GM19238 (cell line): ENCODE measurements around the gene ARHGAP9.
"Not testable (repeated sequence)": the region's sequence is repeated elsewhere in the genome, so short reads cannot be mapped to it uniquely, and the experiment has no call there.

Source experiments
- DNase-seq: peaks from one replicate; pipeline ENCODE4 v3.0.0; 2011; ENCODE audit warnings: low spot score; ENCODE audit not compliant: insufficient read length

Gene ARHGAP9

DNA sequence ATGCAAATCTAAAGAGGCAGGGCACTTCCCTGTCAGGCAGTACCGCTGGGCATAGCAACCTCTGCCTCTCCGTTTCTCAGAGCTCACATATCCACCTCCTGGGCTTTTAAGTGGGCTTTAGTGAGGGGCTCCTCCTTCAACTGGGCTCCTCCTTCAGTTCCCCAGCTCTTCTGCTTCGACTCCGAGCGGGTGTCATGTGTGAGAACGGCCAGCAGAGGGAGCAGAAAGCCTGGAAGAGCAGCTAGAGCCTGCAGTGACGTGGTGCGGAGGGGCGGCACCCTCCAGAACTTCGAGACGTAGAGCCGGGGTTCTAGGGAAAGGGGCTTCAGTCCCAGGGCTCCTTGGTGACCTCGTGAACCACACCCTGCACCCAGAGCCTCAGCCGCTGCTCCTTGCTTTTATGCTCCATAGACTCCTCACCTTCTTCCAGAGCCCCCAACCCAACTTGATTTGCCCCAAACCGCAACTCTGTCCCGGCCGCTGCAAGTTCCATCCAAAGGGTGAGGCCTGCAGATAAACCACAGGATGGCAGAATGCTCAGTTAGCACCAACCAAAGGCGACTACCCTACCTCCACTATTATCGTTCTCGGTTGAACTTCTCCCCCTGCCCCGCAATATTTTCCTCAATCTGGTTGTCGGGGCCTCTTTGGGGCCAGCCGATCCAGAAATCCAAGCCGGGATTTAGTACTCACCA is 20.5 kb downstream of the ARHGAP9 start:
- peak; percentile 77 for DNase-seq

DNA sequence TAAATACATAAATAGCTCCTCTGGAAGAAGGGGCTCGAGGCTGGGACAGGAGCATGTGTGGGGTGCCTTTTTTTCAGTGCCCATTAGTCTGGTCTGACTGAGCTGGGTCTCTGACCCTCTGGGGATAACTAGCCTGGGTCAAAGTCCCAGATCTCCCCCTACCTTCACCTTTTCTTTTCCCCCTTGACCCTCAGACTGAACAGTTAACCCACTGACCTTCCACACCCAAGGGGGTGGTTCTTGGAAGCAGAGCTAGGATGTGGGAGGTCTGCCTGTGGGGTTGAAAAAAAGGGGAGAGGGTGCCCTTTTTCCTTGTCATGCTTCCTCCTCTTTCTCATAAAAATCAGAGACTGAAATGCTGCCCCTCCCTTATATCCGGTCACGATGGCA is 21.0 kb downstream of the ARHGAP9 start:
- no peak for DNase-seq

DNA sequence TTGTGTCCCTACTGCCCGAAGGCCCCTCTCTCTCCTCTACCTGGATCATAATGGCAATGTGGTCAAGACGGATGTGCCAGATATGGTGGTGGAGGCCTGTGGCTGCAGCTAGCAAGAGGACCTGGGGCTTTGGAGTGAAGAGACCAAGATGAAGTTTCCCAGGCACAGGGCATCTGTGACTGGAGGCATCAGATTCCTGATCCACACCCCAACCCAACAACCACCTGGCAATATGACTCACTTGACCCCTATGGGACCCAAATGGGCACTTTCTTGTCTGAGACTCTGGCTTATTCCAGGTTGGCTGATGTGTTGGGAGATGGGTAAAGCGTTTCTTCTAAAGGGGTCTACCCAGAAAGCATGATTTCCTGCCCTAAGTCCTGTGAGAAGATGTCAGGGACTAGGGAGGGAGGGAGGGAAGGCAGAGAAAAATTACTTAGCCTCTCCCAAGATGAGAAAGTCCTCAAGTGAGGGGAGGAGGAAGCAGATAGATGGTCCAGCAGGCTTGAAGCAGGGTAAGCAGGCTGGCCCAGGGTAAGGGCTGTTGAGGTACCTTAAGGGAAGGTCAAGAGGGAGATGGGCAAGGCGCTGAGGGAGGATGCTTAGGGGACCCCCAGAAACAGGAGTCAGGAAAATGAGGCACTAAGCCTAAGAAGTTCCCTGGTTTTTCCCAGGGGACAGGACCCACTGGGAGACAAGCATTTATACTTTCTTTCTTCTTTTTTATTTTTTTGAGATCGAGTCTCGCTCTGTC is 22.8 kb downstream of the ARHGAP9 start:
- no peak for DNase-seq

DNA sequence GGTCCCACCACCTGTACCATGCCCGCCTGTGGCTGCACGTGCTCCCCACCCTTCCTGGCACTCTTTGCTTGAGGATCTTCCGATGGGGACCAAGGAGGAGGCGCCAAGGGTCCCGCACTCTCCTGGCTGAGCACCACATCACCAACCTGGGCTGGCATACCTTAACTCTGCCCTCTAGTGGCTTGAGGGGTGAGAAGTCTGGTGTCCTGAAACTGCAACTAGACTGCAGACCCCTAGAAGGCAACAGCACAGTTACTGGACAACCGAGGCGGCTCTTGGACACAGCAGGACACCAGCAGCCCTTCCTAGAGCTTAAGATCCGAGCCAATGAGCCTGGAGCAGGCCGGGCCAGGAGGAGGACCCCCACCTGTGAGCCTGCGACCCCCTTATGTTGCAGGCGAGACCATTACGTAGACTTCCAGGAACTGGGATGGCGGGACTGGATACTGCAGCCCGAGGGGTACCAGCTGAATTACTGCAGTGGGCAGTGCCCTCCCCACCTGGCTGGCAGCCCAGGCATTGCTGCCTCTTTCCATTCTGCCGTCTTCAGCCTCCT is 23.4 kb downstream of the ARHGAP9 start:
- DNase-seq = no peak

DNA sequence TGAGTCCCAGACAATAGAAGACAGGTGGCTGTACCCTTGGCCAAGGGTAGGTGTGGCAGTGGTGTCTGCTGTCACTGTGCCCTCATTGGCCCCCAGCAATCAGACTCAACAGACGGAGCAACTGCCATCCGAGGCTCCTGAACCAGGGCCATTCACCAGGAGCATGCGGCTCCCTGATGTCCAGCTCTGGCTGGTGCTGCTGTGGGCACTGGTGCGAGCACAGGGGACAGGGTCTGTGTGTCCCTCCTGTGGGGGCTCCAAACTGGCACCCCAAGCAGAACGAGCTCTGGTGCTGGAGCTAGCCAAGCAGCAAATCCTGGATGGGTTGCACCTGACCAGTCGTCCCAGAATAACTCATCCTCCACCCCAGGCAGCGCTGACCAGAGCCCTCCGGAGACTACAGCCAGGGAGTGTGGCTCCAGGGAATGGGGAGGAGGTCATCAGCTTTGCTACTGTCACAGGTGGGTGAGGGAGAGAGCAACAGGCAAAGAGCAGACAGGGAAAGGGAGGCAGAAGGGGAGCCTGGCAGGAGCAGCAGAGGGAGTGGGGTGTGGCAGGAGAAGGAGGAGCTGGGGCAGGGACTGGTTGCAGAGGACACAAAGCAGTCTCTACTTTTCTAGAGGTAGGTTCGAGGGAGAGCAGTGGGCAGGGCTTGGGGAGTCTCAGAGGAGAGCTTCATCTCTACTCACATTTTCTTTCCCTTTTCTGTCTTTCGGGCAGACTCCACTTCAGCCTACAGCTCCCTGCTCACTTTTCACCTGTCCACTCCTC is 24.1 kb downstream of the ARHGAP9 start:
- DNase-seq = no peak

DNA sequence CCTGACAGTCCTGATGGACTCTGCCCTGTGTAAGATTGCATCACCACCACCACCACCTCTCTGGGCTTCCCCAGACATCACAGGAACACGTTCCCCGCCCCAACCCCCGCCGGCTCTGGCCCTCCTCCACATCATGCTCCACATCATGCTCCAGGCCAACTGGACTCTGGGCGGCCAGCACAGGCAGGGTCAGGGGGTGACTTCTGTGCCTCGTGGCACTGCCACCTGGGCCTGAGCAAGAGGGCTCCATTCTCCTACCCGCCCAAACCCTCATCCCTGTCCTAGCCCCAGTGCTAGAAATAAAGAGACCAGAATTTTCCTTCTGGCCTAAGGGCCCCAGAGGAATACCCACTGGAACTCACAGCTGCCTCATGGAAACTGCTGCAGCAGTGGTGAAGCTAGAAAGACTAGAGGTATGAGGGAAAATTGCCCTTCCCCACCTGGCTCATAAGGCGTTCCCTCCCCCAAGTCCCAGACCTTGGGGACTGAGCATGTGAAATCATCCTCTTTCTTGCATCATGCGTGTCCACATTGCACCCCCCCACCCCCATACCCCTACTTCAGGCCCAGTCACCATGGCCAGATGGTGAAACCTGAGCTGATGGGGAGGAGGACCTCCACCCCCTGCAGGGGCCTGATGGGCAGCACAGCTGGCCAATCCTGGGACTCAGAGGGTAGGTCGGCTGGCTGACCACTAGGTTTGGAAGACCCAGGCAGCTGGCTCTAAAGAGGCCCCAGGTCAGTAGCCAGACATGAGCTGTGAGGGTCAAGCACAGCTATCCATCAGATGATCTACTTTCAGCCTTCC is 24.9 kb downstream of the ARHGAP9 start, which contains the start of gene INHBE:
TSS of gene INHBE (plus strand) at position 742 of the 808 bp plus-strand sequence. CDS start 230 bp downstream, outside the sequence.
- no peak for DNase-seq

DNA sequence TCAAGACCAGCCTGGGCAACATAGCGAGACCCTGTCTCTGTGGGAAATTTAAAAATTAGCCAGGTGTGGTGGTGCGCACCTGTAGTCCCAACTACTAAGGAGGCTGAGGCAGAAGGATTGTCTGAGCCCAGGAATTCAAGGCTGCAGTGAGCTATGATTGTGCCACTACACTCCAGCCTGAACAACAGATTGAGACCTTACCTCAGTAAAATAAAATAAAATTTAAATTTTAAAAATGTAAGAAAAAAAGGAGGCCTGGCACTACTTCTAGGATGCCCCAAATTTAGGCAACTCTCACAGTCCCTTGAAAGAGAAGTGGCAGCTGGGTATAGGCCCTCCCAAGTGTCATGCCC is 25.5 kb downstream of the ARHGAP9 start:
- DNase-seq = no peak

DNA sequence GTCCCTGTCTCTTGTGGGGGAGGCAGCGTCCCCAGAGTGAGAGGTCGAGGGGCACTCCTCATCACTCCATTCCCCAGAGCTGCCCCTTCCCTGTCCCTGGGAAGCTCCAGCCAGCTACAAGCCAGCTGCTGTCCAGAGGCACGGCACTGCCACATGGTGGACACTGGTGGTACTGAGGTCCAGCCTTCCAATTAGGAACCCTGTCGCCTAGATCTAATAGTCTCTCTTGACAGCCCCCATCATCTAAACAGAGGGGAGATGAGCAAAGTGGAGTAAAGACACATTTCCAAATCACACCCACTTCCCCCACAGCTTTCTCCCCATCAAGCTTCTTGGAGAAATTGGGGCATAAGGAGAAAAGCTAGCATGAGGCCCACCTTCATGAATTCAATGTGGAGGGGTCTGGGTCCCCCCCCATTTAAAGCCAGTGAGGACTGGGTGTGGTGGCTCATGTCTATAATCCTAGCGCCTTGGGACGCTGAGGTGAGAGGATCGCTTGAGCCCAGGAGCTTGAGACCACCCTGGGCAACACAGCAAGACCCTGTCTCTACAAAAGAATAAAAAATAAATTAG is 26.6 kb downstream of the ARHGAP9 start:
- DNase-seq = peak; percentile 42

DNA sequence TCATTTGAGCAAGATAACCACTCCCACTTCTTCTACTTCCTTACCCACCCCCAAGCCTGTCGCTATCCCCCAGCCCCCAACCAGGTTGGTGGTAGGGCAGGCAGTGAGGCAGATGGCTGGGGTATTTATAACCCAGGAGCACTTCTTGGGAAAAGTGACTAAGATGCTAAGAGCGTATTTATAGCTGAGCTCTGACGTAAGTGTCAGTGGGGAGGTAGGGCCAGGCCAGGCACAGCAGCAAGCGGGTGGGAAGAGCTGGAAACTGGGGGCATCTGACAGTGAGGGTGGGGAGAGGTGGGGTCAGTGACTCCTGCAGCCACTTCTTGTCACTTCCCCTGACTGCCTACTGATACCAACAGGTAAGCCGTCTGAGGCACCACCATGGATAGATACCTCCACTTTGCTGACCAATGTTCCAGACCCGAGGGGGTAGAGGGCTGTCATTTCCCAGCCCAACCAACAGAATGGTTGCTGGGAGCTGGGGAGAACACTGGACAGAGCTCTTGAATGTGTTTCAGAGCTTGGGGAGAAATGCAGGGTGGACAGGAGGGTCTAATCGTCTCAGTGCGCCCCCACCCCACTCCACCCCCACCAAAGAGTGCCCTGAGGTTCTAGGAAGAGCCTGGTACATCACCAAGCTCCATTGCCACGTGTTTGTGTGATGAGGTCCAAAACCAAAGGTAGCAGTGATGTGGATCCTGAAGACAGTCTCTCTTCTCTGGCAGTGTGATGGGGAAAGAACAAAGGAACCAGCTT is 27.3 kb downstream of the ARHGAP9 start:
- DNase-seq = no peak

DNA sequence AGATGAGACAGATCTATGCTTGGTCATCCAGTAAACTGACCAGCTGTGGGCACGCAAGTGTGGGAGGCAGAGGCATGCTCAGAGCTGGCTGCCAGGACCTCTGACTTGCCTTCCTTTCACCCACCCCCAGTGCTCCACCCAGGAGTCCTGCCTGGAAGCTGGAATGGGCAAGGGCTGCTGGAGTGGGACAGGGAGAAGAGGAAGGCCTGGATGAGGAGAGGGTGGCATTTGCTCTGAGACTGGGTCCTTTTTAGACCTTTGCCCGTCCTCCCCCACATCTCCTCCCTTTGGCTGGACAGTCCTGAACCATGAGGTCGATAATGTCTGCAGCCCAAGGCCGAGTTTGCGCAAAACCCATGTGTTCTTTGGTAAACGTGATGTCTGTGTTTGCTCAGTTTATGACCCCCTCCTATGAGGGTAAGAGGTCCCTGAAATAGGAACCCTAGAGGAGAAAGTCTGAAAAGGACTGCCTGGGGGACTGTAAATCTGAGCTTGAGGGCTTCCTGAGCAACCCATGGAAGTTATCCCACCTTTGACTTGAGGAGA is 28.4 kb downstream of the ARHGAP9 start:
- DNase-seq = no peak

DNA sequence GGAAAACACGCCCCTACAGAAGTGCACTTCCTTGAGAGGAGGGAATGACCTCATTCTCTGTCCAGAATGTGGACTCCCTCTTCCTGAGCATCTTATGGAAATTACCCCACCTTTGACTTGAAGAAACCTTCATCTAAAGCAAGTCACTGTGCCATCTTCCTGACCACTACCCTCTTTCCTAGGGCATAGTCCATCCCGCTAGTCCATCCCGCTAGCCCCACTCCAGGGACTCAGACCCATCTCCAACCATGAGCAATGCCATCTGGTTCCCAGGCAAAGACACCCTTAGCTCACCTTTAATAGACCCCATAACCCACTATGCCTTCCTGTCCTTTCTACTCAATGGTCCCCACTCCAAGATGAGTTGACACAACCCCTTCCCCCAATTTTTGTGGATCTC is 29.6 kb downstream of the ARHGAP9 start:
- DNase-seq = no peak

DNA sequence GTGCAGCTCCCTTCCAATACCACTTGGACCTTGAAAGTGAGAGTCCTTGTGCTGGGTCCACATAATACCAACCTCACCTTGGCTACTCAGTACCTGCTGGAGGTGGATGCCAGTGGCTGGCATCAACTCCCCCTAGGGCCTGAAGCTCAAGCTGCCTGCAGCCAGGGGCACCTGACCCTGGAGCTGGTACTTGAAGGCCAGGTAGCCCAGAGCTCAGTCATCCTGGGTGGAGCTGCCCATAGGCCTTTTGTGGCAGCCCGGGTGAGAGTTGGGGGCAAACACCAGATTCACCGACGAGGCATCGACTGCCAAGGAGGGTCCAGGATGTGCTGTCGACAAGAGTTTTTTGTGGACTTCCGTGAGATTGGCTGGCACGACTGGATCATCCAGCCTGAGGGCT is 30.3 kb downstream of the ARHGAP9 start:
- no peak for DNase-seq

DNA sequence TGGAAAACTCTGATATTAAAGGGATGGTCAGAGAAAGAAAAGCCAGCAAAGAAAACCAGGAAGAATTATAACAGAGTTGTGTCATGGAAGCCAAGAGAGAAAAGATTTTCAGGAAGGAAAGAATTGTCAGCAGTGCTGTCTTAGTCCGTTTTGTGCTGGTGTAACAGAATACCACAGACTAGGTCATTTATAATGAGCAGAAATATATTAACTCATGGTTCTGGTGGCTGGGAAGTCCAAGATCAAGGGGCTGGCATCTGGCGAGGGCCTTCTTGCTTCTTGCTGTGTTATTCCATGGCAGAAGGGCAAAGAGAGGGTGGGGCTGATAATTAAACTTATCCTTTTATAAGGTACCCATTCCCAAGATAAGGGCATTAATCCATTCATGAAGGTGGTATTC is 31.0 kb downstream of the ARHGAP9 start:
- DNase-seq = no peak

DNA sequence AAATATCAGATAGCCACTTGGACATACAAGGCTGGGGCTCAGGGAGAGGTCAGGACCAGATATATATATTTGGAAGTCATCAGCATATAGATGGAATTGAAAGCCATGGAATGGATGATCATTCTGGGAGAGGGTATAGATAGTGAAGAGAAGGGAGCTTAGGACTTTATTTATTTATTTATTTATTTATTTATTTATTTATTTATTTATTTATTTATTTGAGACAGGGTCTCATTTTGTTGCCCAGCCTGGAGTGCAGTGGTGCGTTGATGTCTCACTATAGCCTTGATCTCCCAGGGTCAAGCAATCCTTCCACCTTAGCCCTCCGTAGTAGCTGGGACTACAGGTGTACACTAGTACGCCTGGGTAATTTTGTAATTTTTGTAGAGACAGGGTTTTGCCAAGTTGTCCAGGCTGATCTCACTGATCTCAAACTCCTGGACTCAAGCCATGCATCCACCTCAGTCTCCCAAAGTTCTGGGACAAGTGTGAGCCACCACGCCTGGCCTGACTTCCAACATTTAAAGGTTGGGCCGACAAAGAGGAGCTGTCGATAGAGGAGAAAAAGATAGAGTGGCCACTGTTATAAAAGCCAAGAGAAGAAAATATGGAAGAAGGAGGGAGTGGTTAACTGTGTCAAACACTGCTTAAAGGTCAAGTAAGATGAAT is 33.2 kb downstream of the ARHGAP9 start:
- no peak for DNase-seq

DNA sequence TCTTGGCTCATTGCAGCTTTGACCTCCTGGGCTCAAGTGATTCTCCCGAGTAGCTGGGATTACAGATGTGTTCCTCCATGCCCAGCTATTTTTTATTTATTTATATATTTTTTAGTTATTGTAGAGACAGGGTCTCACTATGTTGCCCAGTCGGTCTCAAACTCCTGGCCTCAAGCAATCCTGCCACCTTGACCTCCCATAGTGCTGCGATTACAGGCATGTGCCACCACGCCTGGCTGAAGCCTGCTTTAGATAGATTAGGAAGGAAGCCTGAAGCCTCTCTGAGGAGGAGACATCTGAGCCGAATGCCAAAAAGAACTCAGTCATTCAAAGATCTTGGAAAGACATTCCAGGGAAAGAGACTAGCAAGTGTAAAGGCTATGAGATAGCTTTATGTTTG is 34.9 kb downstream of the ARHGAP9 start:
- no peak for DNase-seq

DNA sequence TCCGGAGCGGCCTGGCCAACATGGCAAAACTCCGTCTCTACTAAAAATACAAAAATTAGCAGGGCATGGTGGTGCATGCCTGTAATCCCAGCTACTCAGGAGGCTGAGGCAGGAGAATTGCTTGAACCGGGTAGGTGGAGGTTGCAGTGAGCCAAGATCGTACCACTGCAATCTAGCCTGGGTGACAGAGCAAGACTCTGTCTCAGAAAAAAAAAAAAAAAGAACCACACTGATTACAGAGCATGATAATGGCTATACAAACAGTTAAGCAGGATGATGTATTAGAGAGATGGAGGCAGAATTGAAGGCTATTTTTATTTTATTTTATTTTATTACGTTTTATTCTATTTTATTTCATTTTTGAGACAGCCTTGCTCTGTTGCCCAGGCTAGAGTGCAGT is 35.3 kb downstream of the ARHGAP9 start:
- DNase-seq = not testable (repeated sequence)

DNA sequence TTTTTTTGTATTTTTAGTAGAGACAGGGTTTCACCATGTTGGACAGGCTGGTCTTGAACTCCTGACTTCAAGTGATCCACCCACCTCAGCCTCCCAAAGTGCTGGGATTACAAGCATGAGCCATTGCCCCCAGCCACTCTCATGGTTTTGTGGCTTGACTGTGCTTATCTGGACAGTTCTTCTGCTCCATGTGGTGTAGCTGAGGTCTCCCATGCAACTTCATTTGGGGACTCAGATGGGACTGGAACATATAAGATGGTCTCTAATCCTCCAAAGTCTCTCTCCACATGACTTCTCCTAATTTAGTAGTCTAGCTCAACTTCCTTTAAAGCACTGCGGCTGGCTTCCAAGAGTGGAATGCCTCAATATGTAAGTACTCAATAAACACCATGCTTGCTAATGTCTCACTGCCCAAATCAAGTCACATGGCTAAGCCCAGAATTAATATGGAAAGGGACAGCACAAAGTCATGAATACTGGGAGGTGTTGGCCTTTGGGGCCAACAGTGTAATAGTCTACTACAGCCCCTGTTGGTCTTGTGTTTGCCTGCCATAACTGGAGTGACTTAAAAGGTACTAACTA is 37.7 kb downstream of the ARHGAP9 start:
- DNase-seq = no peak

DNA sequence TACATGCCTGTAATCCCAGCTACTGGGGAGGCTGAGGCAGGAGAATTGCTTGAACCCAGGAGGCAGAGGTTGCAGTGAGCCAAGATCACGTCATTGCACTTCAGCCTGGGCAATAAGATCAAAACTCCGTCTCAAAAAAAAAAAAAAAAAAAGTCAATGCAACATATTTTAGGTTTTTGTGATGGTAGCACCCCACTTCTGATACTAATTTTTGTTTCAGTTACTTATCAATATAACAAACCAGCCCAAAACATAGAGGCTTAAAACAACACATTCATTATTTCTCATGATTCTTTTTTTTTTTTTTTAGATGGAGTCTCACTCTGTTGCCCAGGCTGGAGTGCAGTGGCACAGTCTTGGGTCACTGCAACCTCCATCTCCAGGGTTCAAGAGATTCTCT is 38.3 kb downstream of the ARHGAP9 start:
- not testable (repeated sequence) for DNase-seq

DNA sequence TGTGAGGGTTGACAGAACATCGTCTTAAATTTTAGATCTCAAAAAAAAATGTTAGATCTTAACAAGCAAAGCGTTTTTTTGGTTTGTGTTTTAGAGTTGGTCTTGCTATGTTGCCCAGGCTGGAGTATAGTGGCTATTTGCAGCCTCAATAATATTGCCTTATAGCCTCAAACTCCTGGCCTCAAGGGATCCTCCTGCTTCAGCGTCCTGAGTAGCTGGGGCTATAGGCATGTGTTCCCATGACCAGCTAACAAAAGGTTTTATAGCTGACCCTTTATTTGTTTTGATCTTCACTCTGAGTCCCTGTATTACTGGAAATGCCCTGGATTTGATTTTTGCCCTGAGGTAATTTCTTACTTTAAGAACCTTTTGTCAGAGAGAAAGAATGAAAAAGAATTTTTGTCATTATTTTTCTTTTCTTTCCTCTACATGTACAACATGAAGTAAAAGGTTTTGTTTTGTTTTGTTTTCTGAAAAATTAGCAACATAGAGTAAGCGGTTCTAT is 39.9 kb downstream of the ARHGAP9 start:
- no peak for DNase-seq
